ENCODE measurements around the gene ARHGEF19.

The ARHGEF19 gene

DNA sequence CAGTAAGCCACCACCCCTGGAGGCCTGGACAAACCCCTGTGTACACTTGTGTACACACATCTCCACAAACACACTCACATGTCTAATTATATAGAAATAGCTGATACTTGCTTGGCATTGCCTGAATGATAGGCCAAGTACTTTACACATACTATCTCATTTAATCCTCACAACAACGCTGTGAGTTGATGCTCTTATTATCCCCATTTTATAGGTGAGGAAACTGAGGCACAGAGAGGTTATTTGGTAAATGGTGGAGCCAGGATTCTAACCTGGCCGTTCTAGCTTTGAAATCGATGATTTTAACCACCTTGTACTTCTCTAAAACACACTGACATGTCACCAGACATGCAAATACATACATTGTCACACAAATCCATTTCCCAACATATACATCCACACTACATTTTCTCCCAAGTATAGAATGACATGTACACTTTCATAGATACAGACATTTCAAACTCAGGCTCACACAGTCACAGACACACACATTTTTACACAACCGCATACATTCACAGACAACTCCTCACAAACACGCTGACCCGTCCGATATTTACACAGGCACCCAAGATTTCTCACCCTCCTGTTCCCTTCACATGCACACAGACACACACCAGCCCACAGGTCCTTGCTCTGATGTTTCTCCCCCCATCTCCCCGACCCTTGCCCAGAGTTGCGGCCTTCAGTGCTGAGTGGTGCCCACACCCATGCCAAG is 3.2 kb downstream of the ARHGEF19 start:
- H3K27me3 ChIP-seq (ENCODE audit: control insufficient read depth in 1 of 2, insufficient read depth in 2 of 2, low read length in 2 of 2): no peaks in the 10 kb centered on the region
- H3K36me3 ChIP-seq (ENCODE audit: control insufficient read depth in 2 of 2, insufficient read depth in 2 of 2, low read length in 2 of 2): no peaks in the 10 kb centered on the region
- no peak overlapping the region for H3K4me3 ChIP-seq (ENCODE audit: low read length in 2 of 2)
- peaks cover 12% of the 10 kb centered on the region for H3K4me1 ChIP-seq (ENCODE audit: control insufficient read depth, insufficient read depth, low read length)
- no peak overlapping the region for H3K27ac ChIP-seq (ENCODE audit: low read length)
- no peak overlapping the region for H3K9ac ChIP-seq (ENCODE audit: low read length in 2 of 2)
- H3K9me3 ChIP-seq (ENCODE audit: control insufficient read depth in 2 of 2, low read length in 2 of 2): no peaks in the 10 kb centered on the region

DNA sequence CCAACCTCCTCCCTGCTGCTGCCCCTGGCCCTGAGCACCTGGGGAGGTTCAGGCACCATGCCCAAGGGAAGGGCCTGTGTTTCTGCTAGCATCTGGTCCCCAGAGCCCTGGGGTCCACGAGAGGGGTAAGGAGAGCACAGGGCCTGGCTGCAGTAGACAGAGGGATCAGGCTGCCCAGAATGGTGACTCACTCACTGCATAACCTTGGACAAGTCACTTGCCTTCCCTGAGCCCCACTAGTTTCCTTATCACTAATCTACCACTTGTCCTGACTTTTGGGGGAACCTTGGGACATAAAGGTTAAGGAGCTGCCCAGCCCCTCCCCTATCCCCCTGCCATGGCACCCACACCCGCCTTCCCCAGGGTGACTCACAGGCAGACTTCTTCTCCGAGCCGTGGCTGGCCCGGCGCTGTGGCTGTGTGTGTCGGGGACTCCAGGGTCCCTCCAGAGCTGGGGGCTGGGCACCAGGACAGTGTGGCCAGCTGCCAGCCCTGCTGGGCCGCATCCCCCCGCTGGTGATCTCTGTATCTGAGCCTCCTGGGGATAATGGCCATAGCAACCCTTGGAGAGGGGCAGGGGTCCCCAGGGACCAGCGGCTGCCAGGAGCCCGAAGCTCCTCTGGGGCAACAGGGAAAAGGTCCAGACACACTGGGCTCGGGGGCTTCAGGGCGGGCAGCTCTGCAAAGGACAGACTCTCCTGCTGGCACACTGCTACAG is 4.0 kb downstream of the ARHGEF19 start:
- no peak overlapping the region for H3K4me3 ChIP-seq (ENCODE audit: low read length in 2 of 2)
- no peak overlapping the region for H3K27ac ChIP-seq (ENCODE audit: low read length)
- peaks cover 12% of the 10 kb centered on the region for H3K4me1 ChIP-seq (ENCODE audit: control insufficient read depth, insufficient read depth, low read length)
- H3K9me3 ChIP-seq (ENCODE audit: control insufficient read depth in 2 of 2, low read length in 2 of 2): no peaks in the 10 kb centered on the region
- H3K36me3 ChIP-seq (ENCODE audit: control insufficient read depth in 2 of 2, insufficient read depth in 2 of 2, low read length in 2 of 2): no peaks in the 10 kb centered on the region
- no peak overlapping the region for H3K9ac ChIP-seq (ENCODE audit: low read length in 2 of 2)
- no peaks in the 10 kb centered on the region for H3K27me3 ChIP-seq (ENCODE audit: control insufficient read depth in 1 of 2, insufficient read depth in 2 of 2, low read length in 2 of 2)

DNA sequence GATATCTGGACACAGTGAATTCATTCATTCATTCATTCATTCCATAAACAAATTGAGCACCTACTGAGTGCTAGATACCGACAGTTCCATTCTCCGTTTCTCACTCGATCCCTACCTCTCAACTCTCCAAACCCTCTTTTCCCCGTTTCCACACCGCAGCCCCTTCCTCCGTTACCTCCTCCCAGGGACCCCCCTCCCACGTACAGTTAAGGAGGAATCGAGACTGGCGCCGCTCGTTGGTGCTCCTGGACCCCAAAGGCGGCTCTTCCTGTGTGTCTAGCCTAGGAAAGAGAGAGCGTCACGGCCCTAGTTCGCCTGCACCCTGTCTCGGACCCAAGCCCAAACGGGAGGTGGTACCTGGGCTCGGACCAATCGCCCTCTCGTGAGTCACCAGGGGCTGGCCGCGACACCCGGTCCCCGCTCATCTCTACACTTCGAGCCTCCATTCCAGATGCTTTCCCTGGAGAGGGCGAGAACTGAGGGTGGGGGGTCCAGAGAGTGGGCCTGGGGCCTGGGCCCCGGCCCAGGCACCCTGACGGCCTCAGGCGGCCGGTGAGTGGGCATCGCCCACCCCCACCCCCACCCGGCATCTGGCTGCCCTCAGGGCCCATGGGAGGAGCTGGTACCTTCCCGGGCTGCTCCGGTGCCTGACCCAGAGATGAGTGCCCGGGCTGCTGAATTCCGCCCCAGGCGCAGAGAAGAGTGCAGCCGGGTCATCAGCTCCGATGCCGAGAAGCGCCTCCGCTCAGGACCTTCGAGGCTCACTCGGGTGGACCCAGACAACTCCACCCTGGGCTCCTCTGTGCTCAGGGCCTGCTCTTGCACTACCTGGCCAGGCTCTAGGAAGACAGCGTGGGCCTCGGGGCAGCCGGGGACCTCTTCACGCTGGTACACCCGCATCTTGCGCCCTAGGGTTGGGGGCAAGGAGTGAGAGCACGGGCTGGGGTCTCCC is 4.9 kb downstream of the ARHGEF19 start:
- Histone ChIP-seq H3K9ac (ENCODE audit: low read length in 2 of 2) (peak overlapping the region; percentile 65 to 78), H3K36me3 (ENCODE audit: control insufficient read depth in 2 of 2, insufficient read depth in 2 of 2, low read length in 2 of 2) (no peaks in the 10 kb centered on the region), H3K27me3 (ENCODE audit: control insufficient read depth in 1 of 2, insufficient read depth in 2 of 2, low read length in 2 of 2) (no peaks in the 10 kb centered on the region), H3K4me3 (ENCODE audit: low read length in 2 of 2) (peak overlapping the region; percentile 61 to 69), H3K9me3 (ENCODE audit: control insufficient read depth in 2 of 2, low read length in 2 of 2) (no peaks in the 10 kb centered on the region), H3K27ac (ENCODE audit: low read length) (peak overlapping the region; percentile 84), H3K4me1 (ENCODE audit: control insufficient read depth, insufficient read depth, low read length) (peaks cover 12% of the 10 kb centered on the region)

DNA sequence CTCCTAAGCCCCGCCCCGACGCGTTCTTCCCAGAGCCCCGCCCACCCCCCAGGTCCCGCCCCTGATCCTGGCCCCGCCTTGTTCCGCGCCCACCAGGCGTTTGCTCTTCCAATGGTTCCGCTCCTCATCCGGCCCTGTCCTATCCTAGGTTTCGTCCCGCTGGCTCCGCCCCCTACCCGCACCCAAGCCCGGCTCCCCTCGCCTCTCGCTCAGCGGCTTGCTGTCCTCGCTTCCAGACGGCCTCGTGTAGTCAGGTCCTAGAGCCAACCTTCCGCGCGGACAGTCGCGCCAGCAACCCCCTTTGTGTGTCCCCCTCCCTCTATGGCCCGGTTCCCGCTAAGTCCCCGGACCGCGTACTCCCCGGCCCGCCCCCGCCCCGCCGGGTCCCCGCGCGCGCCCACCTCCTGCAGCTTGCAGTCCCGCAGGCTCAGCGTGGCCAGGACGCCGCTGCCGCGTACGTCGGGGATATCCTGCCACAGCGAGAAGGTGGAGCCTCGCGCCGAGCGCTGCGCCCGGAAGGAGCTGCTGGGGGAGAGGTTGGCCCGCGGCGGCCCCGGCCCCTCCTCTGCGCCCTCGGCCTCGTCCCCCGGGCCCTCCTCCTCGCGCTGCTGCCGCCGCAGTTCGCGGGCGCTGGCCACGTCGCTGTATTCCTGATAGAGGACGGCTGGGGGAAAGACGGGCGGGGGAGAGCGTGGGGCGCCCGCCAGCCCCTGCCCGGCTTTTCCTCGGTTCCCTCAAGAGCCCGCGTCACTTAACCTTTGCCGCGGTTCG is 5.7 kb downstream of the ARHGEF19 start:
- Histone ChIP-seq H3K27me3 (ENCODE audit: control insufficient read depth in 1 of 2, insufficient read depth in 2 of 2, low read length in 2 of 2) (no peaks in the 10 kb centered on the region), H3K9ac (ENCODE audit: low read length in 2 of 2) (peak overlapping the region; percentile 65 to 78), H3K4me3 (ENCODE audit: low read length in 2 of 2) (peak overlapping the region; percentile 61 to 73), H3K4me1 (ENCODE audit: control insufficient read depth, insufficient read depth, low read length) (peaks cover 12% of the 10 kb centered on the region), H3K36me3 (ENCODE audit: control insufficient read depth in 2 of 2, insufficient read depth in 2 of 2, low read length in 2 of 2) (no peaks in the 10 kb centered on the region), H3K27ac (ENCODE audit: low read length) (peak overlapping the region; percentile 84), H3K9me3 (ENCODE audit: control insufficient read depth in 2 of 2, low read length in 2 of 2) (no peaks in the 10 kb centered on the region)

DNA sequence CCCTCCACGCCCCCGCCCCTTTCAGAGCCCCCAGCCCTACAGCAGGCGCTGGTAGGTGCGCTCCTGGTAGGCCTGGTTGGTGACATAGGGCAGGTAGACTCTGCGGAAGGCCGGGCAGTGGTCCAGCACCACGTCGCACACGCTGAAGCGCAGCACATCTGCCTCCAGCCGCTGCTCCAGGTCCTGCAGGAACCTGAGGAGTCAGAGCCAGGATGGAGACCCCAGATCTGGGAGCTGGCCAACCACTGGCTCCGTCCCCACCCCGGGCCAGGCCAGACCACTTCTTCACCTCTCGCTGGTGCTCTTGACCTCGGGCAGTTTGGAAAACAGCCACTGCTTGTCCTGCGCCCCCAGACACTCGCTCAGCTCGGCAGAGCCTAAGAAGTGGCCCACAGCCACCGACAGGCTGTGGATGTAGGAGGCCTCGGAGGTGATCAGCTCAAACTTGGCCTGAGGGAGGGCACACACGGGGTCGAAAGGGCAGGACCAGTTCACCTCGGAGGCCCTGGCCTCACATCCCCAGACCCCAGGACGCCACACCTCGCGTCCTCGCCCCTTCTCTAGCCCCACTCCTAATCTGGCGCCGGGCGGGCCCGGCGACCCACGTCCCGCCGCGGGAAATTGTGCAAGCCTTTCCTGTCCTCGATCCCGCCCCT is 6.4 kb downstream of the ARHGEF19 start:
- H3K27me3 ChIP-seq (ENCODE audit: control insufficient read depth in 1 of 2, insufficient read depth in 2 of 2, low read length in 2 of 2): no peaks in the 10 kb centered on the region
- peak overlapping the region; percentile 47 to 80 for H3K9ac ChIP-seq (ENCODE audit: low read length in 2 of 2)
- peak overlapping the region; percentile 36 to 73 for H3K4me3 ChIP-seq (ENCODE audit: low read length in 2 of 2)
- no peaks in the 10 kb centered on the region for H3K9me3 ChIP-seq (ENCODE audit: control insufficient read depth in 2 of 2, low read length in 2 of 2)
- no peaks in the 10 kb centered on the region for H3K36me3 ChIP-seq (ENCODE audit: control insufficient read depth in 2 of 2, insufficient read depth in 2 of 2, low read length in 2 of 2)
- peak overlapping the region; percentile 76 for H3K27ac ChIP-seq (ENCODE audit: low read length)
- peaks cover 12% of the 10 kb centered on the region for H3K4me1 ChIP-seq (ENCODE audit: control insufficient read depth, insufficient read depth, low read length)

DNA sequence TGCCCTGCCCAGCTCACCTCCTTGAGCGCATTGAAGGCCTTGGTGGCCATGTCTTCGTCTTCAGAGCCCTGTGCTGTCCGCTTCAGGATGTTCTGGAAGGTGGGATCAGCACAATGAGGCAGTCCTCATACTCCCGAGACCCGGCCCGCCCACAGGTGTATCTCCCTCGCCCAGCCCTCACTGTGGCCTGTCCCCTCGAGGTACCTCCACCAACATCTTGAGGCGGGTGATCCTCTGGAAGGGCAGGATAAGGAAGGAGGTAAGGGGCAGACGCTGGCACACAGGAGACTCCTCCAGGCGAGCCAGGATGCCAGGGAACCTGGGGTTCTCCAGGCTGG is 7.1 kb downstream of the ARHGEF19 start:
- Histone ChIP-seq H3K9me3 (ENCODE audit: control insufficient read depth in 2 of 2, low read length in 2 of 2) (no peaks in the 10 kb centered on the region), H3K4me1 (ENCODE audit: control insufficient read depth, insufficient read depth, low read length) (peaks cover 12% of the 10 kb centered on the region), H3K27me3 (ENCODE audit: control insufficient read depth in 1 of 2, insufficient read depth in 2 of 2, low read length in 2 of 2) (no peaks in the 10 kb centered on the region), H3K36me3 (ENCODE audit: control insufficient read depth in 2 of 2, insufficient read depth in 2 of 2, low read length in 2 of 2) (no peaks in the 10 kb centered on the region), H3K9ac (ENCODE audit: low read length in 2 of 2) (no peak overlapping the region), H3K27ac (ENCODE audit: low read length) (no peak overlapping the region), H3K4me3 (ENCODE audit: low read length in 2 of 2) (no peak overlapping the region)

DNA sequence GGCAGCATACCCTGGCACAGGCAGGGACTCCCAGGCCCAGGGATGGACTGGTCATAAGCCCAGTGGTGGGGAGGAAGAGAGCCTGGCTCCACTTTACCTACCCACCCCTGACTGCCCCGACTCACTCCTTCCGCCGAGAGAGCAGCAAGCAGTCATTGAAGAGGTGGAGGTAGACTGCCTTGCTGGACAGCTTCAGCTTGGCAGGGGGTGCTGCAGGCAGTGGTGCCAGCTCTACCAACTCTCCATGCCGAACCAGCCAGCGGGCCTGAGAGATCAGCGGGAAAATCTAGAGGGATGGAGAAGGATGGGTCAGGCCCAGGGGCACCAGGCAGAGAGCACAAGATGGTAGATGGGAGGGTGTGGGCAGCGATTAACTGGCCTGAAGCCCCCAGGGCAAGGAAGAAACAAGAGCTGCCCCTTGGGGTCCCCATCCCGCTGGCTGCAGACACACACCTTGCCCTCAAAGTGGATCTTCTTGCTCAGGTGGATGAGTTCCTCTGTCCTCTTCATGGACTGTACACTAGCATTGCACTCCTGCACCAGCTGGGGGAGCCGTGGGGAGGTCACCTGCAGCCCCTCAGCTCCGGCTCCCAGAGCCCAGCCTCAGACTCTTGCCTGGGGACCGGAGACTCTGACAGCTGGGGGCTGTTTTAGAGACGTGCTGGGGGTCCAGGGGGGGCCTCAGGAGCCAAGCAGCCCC is 7.7 kb downstream of the ARHGEF19 start:
- H3K9ac ChIP-seq (ENCODE audit: low read length in 2 of 2): no peak overlapping the region
- peaks cover 12% of the 10 kb centered on the region for H3K4me1 ChIP-seq (ENCODE audit: control insufficient read depth, insufficient read depth, low read length)
- no peak overlapping the region for H3K27ac ChIP-seq (ENCODE audit: low read length)
- H3K27me3 ChIP-seq (ENCODE audit: control insufficient read depth in 1 of 2, insufficient read depth in 2 of 2, low read length in 2 of 2): no peaks in the 10 kb centered on the region
- H3K36me3 ChIP-seq (ENCODE audit: control insufficient read depth in 2 of 2, insufficient read depth in 2 of 2, low read length in 2 of 2): no peaks in the 10 kb centered on the region
- H3K4me3 ChIP-seq (ENCODE audit: low read length in 2 of 2): no peak overlapping the region
- no peaks in the 10 kb centered on the region for H3K9me3 ChIP-seq (ENCODE audit: control insufficient read depth in 2 of 2, low read length in 2 of 2)

DNA sequence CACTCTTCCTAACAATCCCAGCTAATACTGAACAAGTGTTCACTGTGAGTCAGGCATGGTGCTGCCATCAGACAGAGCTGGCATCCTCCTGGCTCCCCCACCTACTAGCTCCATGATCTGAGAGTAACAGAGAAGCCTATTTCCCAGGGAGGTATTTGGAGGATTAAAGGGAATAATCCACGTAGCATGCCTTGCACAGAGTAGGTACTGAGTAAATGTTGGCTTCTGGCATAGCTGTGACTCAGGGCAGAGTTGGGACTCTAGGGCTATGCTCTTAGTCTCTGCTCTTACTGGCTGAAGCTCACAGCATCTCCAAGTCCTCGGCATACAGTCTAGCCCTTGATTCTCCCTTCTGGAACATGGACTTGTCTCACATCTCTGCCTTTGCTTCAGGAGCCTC is 8.2 kb downstream of the ARHGEF19 start:
- Histone ChIP-seq H3K9ac (ENCODE audit: low read length in 2 of 2) (no peak overlapping the region), H3K27ac (ENCODE audit: low read length) (no peak overlapping the region), H3K4me1 (ENCODE audit: control insufficient read depth, insufficient read depth, low read length) (peaks cover 12% of the 10 kb centered on the region), H3K36me3 (ENCODE audit: control insufficient read depth in 2 of 2, insufficient read depth in 2 of 2, low read length in 2 of 2) (no peaks in the 10 kb centered on the region), H3K27me3 (ENCODE audit: control insufficient read depth in 1 of 2, insufficient read depth in 2 of 2, low read length in 2 of 2) (no peaks in the 10 kb centered on the region), H3K4me3 (ENCODE audit: low read length in 2 of 2) (no peak overlapping the region), H3K9me3 (ENCODE audit: control insufficient read depth in 2 of 2, low read length in 2 of 2) (no peaks in the 10 kb centered on the region)

DNA sequence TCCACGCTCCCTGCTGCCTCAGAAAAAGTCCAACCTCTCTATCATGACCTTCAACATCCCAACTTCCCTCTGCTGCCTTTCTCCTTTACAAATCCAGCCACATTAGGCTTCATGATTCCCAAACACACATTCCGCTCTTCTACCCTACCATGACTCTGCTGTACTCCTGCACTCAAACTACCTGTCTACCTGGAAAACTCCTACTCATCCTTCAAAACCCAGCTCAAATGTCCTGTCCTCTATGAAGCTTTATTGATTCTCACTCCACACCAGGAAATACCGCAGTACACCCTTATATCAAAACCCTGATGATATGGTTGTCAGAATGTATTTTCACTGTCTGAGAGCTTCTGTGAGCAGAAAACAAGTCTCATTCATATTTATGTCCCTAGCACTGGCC is 8.9 kb downstream of the ARHGEF19 start:
- H3K9me3 ChIP-seq (ENCODE audit: control insufficient read depth in 2 of 2, low read length in 2 of 2): no peaks in the 10 kb centered on the region
- H3K4me3 ChIP-seq (ENCODE audit: low read length in 2 of 2): no peak overlapping the region

More for the DNA sequence above, 8.9 kb downstream of the ARHGEF19 start:
- peaks cover 12% of the 10 kb centered on the region for H3K4me1 ChIP-seq (ENCODE audit: control insufficient read depth, insufficient read depth, low read length)
- H3K9ac ChIP-seq (ENCODE audit: low read length in 2 of 2): no peak overlapping the region
- H3K27me3 ChIP-seq (ENCODE audit: control insufficient read depth in 1 of 2, insufficient read depth in 2 of 2, low read length in 2 of 2): no peaks in the 10 kb centered on the region
- H3K27ac ChIP-seq (ENCODE audit: low read length): no peak overlapping the region
- H3K36me3 ChIP-seq (ENCODE audit: control insufficient read depth in 2 of 2, insufficient read depth in 2 of 2, low read length in 2 of 2): no peaks in the 10 kb centered on the region

Data from stomach smooth muscle (tissue), 2 donors.